Endothelial cell of umbilical vein (primary cell): Measurements from ENCODE around the gene PER1. TPM values are rescaled to one million over a fixed set of nuclear protein-coding genes. Genes with fewer than 3 reads are reported as not detected.

ENCODE experiments used
- BruUV-seq: library from RNA; stranded (reverse); fragments of 400-500 nt; replicated peaks from 2 replicates; lab custom pipeline; 2021; lab: Mats Ljungman, UMichigan
- CTCF ChIA-PET: fragments of 300-600, 350-600 bp; sonication (Branson Sonifier 250); formaldehyde crosslinking; loops from one replicate; lab custom pipeline; 2021; ENCODE audit warnings: antibody characterized with exemption, inconsistent platforms; lab: Charles Lee
- POLR2A ChIA-PET: fragments of 300-600, 350-600 bp; sonication (Branson Sonifier 250); formaldehyde crosslinking; loops from one replicate; lab custom pipeline; 2021; ENCODE audit warnings: antibody characterized with exemption, inconsistent platforms; lab: Charles Lee
- DNase-seq: peaks from one replicate; pipeline ENCODE4 v3.0.0-alpha.2; 2011; ENCODE audit warnings: low read depth, low spot score
- FAIRE-seq: peaks from 2 replicates; lab custom pipeline; 2011; peaks lifted over from hg19 to GRCh38; lab: Jason Lieb, UNC
- H2AFZ ChIP-seq: 2 replicates; pipeline ENCODE4 v1.6.0; 2012; ENCODE audit warnings: low read depth, low read length, control low read depth, inconsistent platforms
- H3K27ac ChIP-seq: 2 replicates; pipeline ENCODE4 v1.5.1; 2011; ENCODE audit warnings: low read depth, mild to moderate bottlenecking, control low read depth, low read length, moderate library complexity; ENCODE audit not compliant: insufficient read depth
- H3K27me3 ChIP-seq, 2 experiments: 2 replicates each; pipeline versions ENCODE4 v1.6.0 to v1.6.1; 2011; ENCODE audit warnings: low read length in 2 of 2, mixed read lengths in 1 of 2; ENCODE audit not compliant: control insufficient read depth in 2 of 2, insufficient read depth in 2 of 2
- H3K36me3 ChIP-seq, 2 experiments: 2 replicates in 1 of 2; 3 replicates in 1 of 2; pipeline ENCODE4 v1.5.1; 2011; ENCODE audit warnings: low read length in 2 of 2, mild to moderate bottlenecking in 1 of 2, moderate library complexity in 1 of 2; ENCODE audit not compliant: control insufficient read depth in 2 of 2, insufficient read depth in 2 of 2; ENCODE audit errors: extremely low read depth in 1 of 2
- H3K4me1 ChIP-seq: 3 replicates; pipeline ENCODE4 v1.5.1; 2011; ENCODE audit warnings: mild to moderate bottlenecking, low read length; ENCODE audit not compliant: control insufficient read depth, insufficient read depth; ENCODE audit errors: extremely low read depth
- H3K4me2 ChIP-seq: 2 replicates; pipeline ENCODE4 v1.6.1; 2011; ENCODE audit warnings: low read length, control low read depth, mixed read lengths; ENCODE audit not compliant: insufficient read depth
- H3K4me3 ChIP-seq, 3 experiments: fragments of 200-600 bp in 1 of 3; sonication (generic), shearing (Covaris generic) in 1 of 3; replicated peaks in 1 of 3; 2 replicates each; pipeline ENCODE4 v1.5.1; 2011 to 2016; ENCODE audit warnings: control low read depth in 3 of 3, low read length in 3 of 3, mild to moderate bottlenecking in 2 of 3, inconsistent platforms in 1 of 3, low read depth in 1 of 3, moderate library complexity in 1 of 3; ENCODE audit not compliant: insufficient read depth in 1 of 3
- H3K79me2 ChIP-seq: 2 replicates; pipeline ENCODE4 v1.6.0; 2012; ENCODE audit warnings: low read length, inconsistent platforms; ENCODE audit not compliant: control insufficient read depth, insufficient read depth
- H3K9ac ChIP-seq: replicated peaks from 2 replicates; pipeline ENCODE3; 2011; ENCODE audit warnings: low read length, control low read depth; ENCODE audit not compliant: insufficient read depth; ENCODE audit errors: extremely low read depth
- H3K9me1 ChIP-seq: replicated peaks from 3 replicates; pipeline ENCODE4 v1.6.0; 2011; ENCODE audit warnings: mild to moderate bottlenecking, low read length; ENCODE audit not compliant: control insufficient read depth, insufficient read depth; ENCODE audit errors: extremely low read depth
- H3K9me3 ChIP-seq: replicated peaks from 2 replicates; pipeline ENCODE4 v1.5.1; 2012; ENCODE audit warnings: low read length, inconsistent platforms; ENCODE audit not compliant: control insufficient read depth, insufficient read depth
- H4K20me1 ChIP-seq: replicated peaks from 2 replicates; pipeline ENCODE3; 2011; ENCODE audit warnings: mild to moderate bottlenecking, low read length; ENCODE audit not compliant: control insufficient read depth, insufficient read depth; ENCODE audit errors: extremely low read depth
- EZH2 ChIP-seq: IDR thresholded peaks from 2 replicates; pipeline ENCODE4 v1.6.1; 2012; ENCODE audit warnings: borderline replicate concordance, low read depth, mild to moderate bottlenecking, moderate library complexity, low read length, inconsistent platforms; ENCODE audit not compliant: severe bottlenecking
- GATA2 ChIP-seq: IDR thresholded peaks from 2 replicates; pipeline ENCODE4 v1.7.0; 2011; ENCODE audit warnings: low read depth, mild to moderate bottlenecking, moderate library complexity, mixed read lengths, low read length; ENCODE audit not compliant: insufficient read length, insufficient read depth
- JUN ChIP-seq: IDR thresholded peaks from 2 replicates; pipeline ENCODE4 v1.6.1; 2011; ENCODE audit warnings: borderline replicate concordance, low read depth; ENCODE audit not compliant: insufficient read length, insufficient read depth
- MYC ChIP-seq: IDR thresholded peaks from one replicate; pipeline ENCODE4 v1.6.1; 2011; ENCODE audit warnings: mild to moderate bottlenecking, low read depth, low read length
- POLR2A ChIP-seq: IDR thresholded peaks from 2 replicates; pipeline ENCODE4 v1.6.1; 2012; ENCODE audit warnings: low read depth, mild to moderate bottlenecking, control low read depth, low read length
- POLR2AphosphoS5 ChIP-seq: IDR thresholded peaks from 2 replicates; pipeline ENCODE4 v1.6.1; 2012; ENCODE audit warnings: low read depth, mild to moderate bottlenecking, control low read depth, low read length, moderate library complexity; ENCODE audit not compliant: insufficient read depth
- dilution Hi-C: fragments of 300-500 bp; cut with MboI; formaldehyde crosslinking; loops from one replicate; pipeline ENCODE4 v1.15.0; 2019; ENCODE audit warnings: low sequenced_read_pairs; ENCODE audit not compliant: extremely low pct_ligation_motif_present
- intact Hi-C: fragments of 100-400 bp; cut with micrococcal nuclease; formaldehyde crosslinking; loops from one replicate; pipeline ENCODE4 v1.10.0; 2022
- polyA plus RNA-seq, 4 experiments: library from polyadenylated mRNA; depleted of rRNA in 3 of 4; stranded (reverse) in 3 of 4; unstranded in 1 of 4; fragments of >200 nt; gene quantifications; 2 replicates each; pipeline versions ENCODE4 v1.2.1 to v1.2.3, GENCODE V29; 2011 to 2012; ENCODE audit warnings: missing spikeins in 1 of 4
- total RNA-seq: library from RNA; stranded (reverse); gene quantifications from 2 replicates; pipeline ENCODE4 v1.2.3, GENCODE V29; 2021
- TF ChIP-seq, protein P1 (sequence below): IDR thresholded peaks from 2 replicates; pipeline ENCODE4 v1.6.1; 2011; ENCODE audit not compliant: insufficient read depth, insufficient read length
- TF ChIP-seq, protein P2 (sequence below), 2 donors: IDR thresholded peaks; 1 replicate in 1 of 2; 2 replicates in 1 of 2; pipeline ENCODE4 v1.5.1; 2011; ENCODE audit warnings: low read length in 2 of 2, mild to moderate bottlenecking in 2 of 2, moderate library complexity in 2 of 2, control low read depth in 1 of 2, inconsistent platforms in 1 of 2, low read depth in 1 of 2; ENCODE audit not compliant: insufficient read depth in 1 of 2; ENCODE audit errors: extremely low read depth in 1 of 2

The PER1 gene
- total and polyA plus RNA-seq, 2 donors (not counting 3 experiments of a cell fraction or from before 2014, with no cell fraction given), result 12.1 to 32.1 TPM

DNA sequence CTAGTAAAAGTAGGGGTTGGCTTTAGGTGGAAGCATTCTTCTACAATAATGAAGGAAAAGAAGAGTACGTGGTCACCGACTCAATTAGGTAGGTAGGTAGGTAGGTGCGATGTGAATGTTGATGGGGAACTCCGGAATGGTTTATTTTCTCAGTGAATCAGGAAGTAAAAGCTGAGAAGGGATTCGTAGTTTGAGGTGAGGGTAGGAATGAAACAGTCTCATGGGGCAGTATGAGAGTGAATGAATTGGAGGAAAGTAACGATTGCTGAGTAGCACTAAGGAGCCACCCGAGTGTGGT, 13.9 kb downstream of the PER1 start:
- FAIRE-seq (no peak), DNase-seq (no peak)
- Histone ChIP-seq H3K4me1 (peaks cover 14% of the 10 kb centered on the region), H4K20me1 (no peaks in the 10 kb centered on the region), H3K36me3 (peaks cover 0 to 21% of the 10 kb centered on the region in 2 experiments), H3K4me2 (peak overlapping the region; percentile 92), H3K27me3 (no peaks in the 10 kb centered on the region), H3K9ac (peak overlapping the region; percentile 40), H3K4me3 (peak overlapping the region in 2 of 3 experiments; percentile 17 to 42), H3K79me2 (no peaks in the 10 kb centered on the region), H2AFZ (peak overlapping the region; percentile 83), H3K9me3 (no peaks in the 10 kb centered on the region), H3K9me1 (no peaks in the 10 kb centered on the region), H3K27ac (no peak overlapping the region)
- no TSS peak for BruUV-seq
- dilution Hi-C loops (no loop called here), intact Hi-C loops (loop anchor here (1.0 kb wide), 5 partner anchors 12 to 162 kb away; no protein-coding TSS in a partner anchor)
- ChIA-PET CTCF (interaction anchor here (0.7 to 5.6 kb wide), 12 partner anchors 15 to 163 kb away, joined by 3 to 72 read pairs (median 4); partner anchors contain the start of gene HES7), POLR2A (interaction anchor here (1.0 to 1.3 kb wide), 2 partner anchors 14 to 35 kb away, joined by 4 to 5 read pairs; partner anchors contain the start of gene PER1)
- no peak for TF ChIP-seq MYC
- TF ChIP-seq, protein P1, sequence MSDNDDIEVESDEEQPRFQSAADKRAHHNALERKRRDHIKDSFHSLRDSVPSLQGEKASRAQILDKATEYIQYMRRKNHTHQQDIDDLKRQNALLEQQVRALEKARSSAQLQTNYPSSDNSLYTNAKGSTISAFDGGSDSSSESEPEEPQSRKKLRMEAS, result no peak
- no peak for TF ChIP-seq GATA2
- no peak for TF ChIP-seq JUN
- TF ChIP-seq POLR2AphosphoS5, result no peak
- no peak for TF ChIP-seq EZH2
- no peak for TF ChIP-seq POLR2A
- TF ChIP-seq, protein P2, sequence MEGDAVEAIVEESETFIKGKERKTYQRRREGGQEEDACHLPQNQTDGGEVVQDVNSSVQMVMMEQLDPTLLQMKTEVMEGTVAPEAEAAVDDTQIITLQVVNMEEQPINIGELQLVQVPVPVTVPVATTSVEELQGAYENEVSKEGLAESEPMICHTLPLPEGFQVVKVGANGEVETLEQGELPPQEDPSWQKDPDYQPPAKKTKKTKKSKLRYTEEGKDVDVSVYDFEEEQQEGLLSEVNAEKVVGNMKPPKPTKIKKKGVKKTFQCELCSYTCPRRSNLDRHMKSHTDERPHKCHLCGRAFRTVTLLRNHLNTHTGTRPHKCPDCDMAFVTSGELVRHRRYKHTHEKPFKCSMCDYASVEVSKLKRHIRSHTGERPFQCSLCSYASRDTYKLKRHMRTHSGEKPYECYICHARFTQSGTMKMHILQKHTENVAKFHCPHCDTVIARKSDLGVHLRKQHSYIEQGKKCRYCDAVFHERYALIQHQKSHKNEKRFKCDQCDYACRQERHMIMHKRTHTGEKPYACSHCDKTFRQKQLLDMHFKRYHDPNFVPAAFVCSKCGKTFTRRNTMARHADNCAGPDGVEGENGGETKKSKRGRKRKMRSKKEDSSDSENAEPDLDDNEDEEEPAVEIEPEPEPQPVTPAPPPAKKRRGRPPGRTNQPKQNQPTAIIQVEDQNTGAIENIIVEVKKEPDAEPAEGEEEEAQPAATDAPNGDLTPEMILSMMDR (IDR thresholded peaks at IDR 0.05; ENCODE audit: extremely low read depth in 1 of 2, insufficient read depth in 1 of 2, low read depth in 1 of 2, low read length in 2 of 2), result no peak
